Neural progenitor cell (in vitro differentiated cells): ENCODE data around the gene KRT40. TPM values are rescaled to one million over a fixed set of nuclear protein-coding genes. Genes with fewer than 3 reads are reported as not detected.
A peak's percentile ranks its signal among the peaks of the same experiment; 100 is the strongest.

Experiments used
- DNase-seq: peaks from one replicate; pipeline ENCODE4 v3.0.0-alpha.2; 2016; ENCODE audit warnings: low spot score
- H2AFZ ChIP-seq: fragments of 200-600 bp; sonication (generic); replicated peaks from 2 replicates; pipeline ENCODE4 v1.6.1; 2016; ENCODE audit warnings: antibody characterized with exemption
- H3F3A ChIP-seq: fragments of 200-600 bp; sonication (generic); 2 replicates; pipeline ENCODE4 v1.6.1; 2016; ENCODE audit warnings: antibody characterized with exemption, low read depth
- H3K27ac ChIP-seq: fragments of 200-600 bp; sonication (generic); 2 replicates; pipeline ENCODE4 v1.5.1; 2016; ENCODE audit warnings: mild to moderate bottlenecking
- H3K27me3 ChIP-seq: fragments of 200-600 bp; sonication (generic); 2 replicates; pipeline ENCODE4 v1.6.1; 2016; ENCODE audit warnings: mild to moderate bottlenecking, moderate library complexity
- H3K36me3 ChIP-seq: fragments of 200-600 bp; sonication (generic); 2 replicates; pipeline ENCODE4 v1.5.1; 2016
- H3K4me1 ChIP-seq: fragments of 200-600 bp; sonication (generic); 2 replicates; pipeline ENCODE4 v1.6.1; 2016; ENCODE audit warnings: mixed run types
- H3K4me2 ChIP-seq: fragments of 200-600 bp; sonication (generic); 2 replicates; pipeline ENCODE4 v1.6.1; 2016
- H3K4me3 ChIP-seq: fragments of 200-600 bp; sonication (generic); 2 replicates; pipeline ENCODE4 v1.5.1; 2016
- H3K79me2 ChIP-seq: fragments of 200-600 bp; sonication (generic); 2 replicates; pipeline ENCODE4 v1.6.1; 2016; ENCODE audit warnings: low read depth
- H3K9ac ChIP-seq: fragments of 200-600 bp; sonication (generic); 2 replicates; pipeline ENCODE4 v1.6.1; 2016
- H3K9me3 ChIP-seq: fragments of 200-600 bp; sonication (generic); 2 replicates; pipeline ENCODE4 v1.5.1; 2016; ENCODE audit warnings: low read depth
- H4K20me1 ChIP-seq: fragments of 200-600 bp; sonication (generic); 2 replicates; pipeline ENCODE4 v1.6.1; 2016; ENCODE audit warnings: low read depth
- H3K27ac Mint-ChIP-seq: 3 replicates; pipeline ENCODE4 v1.8.0; 2021; ENCODE audit warnings: mixed read lengths
- H3K27me3 Mint-ChIP-seq: 2 replicates; pipeline ENCODE4 v1.8.0; 2022; ENCODE audit warnings: low read depth, mild to moderate bottlenecking, inconsistent platforms, moderate library complexity, mixed read lengths; ENCODE audit not compliant: insufficient read depth
- H3K36me3 Mint-ChIP-seq: 3 replicates; pipeline ENCODE4 v1.8.0; 2021; ENCODE audit warnings: mixed read lengths
- H3K4me1 Mint-ChIP-seq: 3 replicates; pipeline ENCODE4 v1.8.0; 2021; ENCODE audit warnings: mixed read lengths
- H3K4me3 Mint-ChIP-seq: 3 replicates; pipeline ENCODE4 v1.8.0; 2021; ENCODE audit warnings: mild to moderate bottlenecking, moderate library complexity, mixed read lengths
- H3K9me3 Mint-ChIP-seq: 3 replicates; pipeline ENCODE4 v1.8.0; 2020; ENCODE audit warnings: mixed read lengths
- EZH2 ChIP-seq: fragments of 200-600 bp; sonication (generic); IDR thresholded peaks from 2 replicates; pipeline ENCODE4 v1.6.1; 2017; ENCODE audit warnings: antibody characterized with exemption, mild to moderate bottlenecking, moderate library complexity
- EZH2phosphoT487 ChIP-seq: fragments of 200-600 bp; sonication (generic); IDR thresholded peaks from 2 replicates; pipeline ENCODE4 v1.6.1; 2017; ENCODE audit warnings: antibody characterized with exemption
- total RNA-seq: library from RNA; depleted of rRNA; stranded (reverse); fragments of >200 nt; gene quantifications from 2 replicates; pipeline ENCODE4 v1.2.3, GENCODE V29; 2015; ENCODE audit warnings: low replicate concordance
- TF ChIP-seq, protein P1 (sequence below): fragments of 200-600 bp; sonication (generic); IDR thresholded peaks from 2 replicates; pipeline ENCODE4 v1.5.1; 2017; ENCODE audit warnings: antibody characterized with exemption, mild to moderate bottlenecking

Gene KRT40
- total RNA-seq, 1 donor from 2014 or later, result not detected

DNA sequence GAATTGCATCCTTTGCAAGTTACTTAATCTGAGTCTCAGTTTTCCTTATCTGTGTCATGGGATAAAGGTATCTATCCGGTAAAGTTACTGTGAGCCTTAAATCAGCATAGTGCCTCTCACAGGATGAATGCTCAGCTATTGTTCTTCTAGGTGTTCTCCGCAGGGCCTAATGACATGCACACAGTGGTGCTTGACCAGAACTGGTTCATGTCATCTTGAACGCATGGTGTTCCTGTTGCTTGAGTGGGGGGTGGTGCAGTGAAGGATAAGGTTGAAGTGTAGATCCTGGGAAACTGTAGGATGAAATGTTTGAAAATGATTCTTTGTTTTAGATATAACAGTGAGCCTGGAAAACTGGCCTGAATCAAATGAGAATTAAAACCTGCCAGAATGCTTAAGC lies 4.0 kb downstream of the KRT40 start:
- H3K79me2 ChIP-seq, result no peaks in the 10 kb centered on the region
- Mint-ChIP-seq H3K9me3 (no peaks in the 10 kb centered on the region), H3K27ac (no peak overlapping the region), H3K4me1 (peaks cover 15% of the 10 kb centered on the region), H3K27me3 (no peaks in the 10 kb centered on the region), H3K36me3 (no peaks in the 10 kb centered on the region), H3K4me3 (no peak overlapping the region)
- no peaks in the 10 kb centered on the region for H3K9me3 ChIP-seq
- H3K4me1 ChIP-seq, result no peaks in the 10 kb centered on the region
- no peak overlapping the region for H3K27ac ChIP-seq
- no peak for DNase-seq
- no peak overlapping the region for H2AFZ ChIP-seq
- no peak for TF ChIP-seq EZH2
- TF ChIP-seq, protein P1, sequence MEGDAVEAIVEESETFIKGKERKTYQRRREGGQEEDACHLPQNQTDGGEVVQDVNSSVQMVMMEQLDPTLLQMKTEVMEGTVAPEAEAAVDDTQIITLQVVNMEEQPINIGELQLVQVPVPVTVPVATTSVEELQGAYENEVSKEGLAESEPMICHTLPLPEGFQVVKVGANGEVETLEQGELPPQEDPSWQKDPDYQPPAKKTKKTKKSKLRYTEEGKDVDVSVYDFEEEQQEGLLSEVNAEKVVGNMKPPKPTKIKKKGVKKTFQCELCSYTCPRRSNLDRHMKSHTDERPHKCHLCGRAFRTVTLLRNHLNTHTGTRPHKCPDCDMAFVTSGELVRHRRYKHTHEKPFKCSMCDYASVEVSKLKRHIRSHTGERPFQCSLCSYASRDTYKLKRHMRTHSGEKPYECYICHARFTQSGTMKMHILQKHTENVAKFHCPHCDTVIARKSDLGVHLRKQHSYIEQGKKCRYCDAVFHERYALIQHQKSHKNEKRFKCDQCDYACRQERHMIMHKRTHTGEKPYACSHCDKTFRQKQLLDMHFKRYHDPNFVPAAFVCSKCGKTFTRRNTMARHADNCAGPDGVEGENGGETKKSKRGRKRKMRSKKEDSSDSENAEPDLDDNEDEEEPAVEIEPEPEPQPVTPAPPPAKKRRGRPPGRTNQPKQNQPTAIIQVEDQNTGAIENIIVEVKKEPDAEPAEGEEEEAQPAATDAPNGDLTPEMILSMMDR, result no peak
- TF ChIP-seq EZH2phosphoT487, result no peak
- H3K4me2 ChIP-seq, result no peak overlapping the region
- H4K20me1 ChIP-seq, result no peaks in the 10 kb centered on the region
- H3K27me3 ChIP-seq, result no peaks in the 10 kb centered on the region
- H3K4me3 ChIP-seq, result no peak overlapping the region
- H3F3A ChIP-seq, result no peaks in the 10 kb centered on the region
- no peaks in the 10 kb centered on the region for H3K36me3 ChIP-seq
- no peak overlapping the region for H3K9ac ChIP-seq

DNA sequence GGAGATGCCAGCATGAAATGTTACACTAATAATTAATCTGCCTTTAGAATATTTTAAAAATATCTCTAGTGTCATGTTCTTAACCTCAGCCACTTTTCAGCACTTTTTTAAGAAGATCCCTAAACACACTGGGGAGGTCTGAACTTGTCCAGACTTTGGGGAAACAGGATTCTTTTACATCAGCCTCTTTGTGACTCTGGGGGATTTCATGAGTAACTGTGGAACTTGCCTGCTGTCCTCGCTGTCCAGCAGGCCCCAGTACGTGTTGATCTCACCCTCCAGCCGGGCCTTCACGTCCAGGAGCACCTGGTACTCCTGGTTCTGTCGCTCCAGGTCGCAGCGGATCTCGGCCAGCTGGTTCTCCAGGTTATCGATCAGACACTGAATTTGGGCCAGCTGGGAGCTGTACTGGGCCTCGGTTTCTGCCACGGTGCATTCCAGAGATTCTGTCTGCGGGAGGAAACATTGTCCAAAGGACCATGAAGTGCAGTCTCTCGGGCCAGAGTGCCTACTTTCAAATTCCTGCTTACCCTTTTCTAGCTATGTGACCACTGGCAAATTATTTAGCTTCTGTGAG lies 5.5 kb downstream of the KRT40 start:
- Histone ChIP-seq H3F3A (no peaks in the 10 kb centered on the region), H3K4me1 (no peaks in the 10 kb centered on the region), H3K4me2 (no peak overlapping the region), H3K4me3 (no peak overlapping the region), H4K20me1 (no peaks in the 10 kb centered on the region), H3K27me3 (no peaks in the 10 kb centered on the region), H3K9me3 (no peaks in the 10 kb centered on the region), H3K36me3 (no peaks in the 10 kb centered on the region), H2AFZ (peak overlapping the region; percentile 36), H3K79me2 (no peaks in the 10 kb centered on the region), H3K27ac (no peak overlapping the region), H3K9ac (no peak overlapping the region)
- no peak overlapping the region for H3K27ac Mint-ChIP-seq
- peaks cover 15% of the 10 kb centered on the region for H3K4me1 Mint-ChIP-seq
- no peak overlapping the region for H3K4me3 Mint-ChIP-seq
- TF ChIP-seq EZH2, result no peak
- TF ChIP-seq EZH2phosphoT487, result no peak
- TF ChIP-seq, protein P1, result no peak
- no peaks in the 10 kb centered on the region for H3K27me3 Mint-ChIP-seq
- DNase-seq, result no peak
- no peaks in the 10 kb centered on the region for H3K36me3 Mint-ChIP-seq
- no peaks in the 10 kb centered on the region for H3K9me3 Mint-ChIP-seq

DNA sequence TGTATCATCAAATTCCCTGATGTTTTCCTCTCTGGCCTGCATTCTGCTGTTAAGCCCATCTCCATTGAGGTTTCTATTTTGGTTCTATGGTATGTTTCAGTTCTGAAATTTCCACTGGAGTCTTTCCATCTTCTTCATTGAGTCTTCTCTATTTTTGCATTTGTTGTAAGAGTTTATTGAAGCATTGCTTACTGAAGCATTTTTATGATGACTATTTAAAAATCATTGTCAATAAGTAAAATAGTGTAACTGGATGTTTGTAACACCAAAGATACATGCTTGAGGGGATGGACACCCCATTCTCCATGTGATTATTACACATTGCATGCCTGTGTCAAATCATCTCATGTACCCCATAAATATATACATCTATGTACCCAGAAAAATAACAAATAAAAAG lies 8.6 kb downstream of the KRT40 start:
- Histone ChIP-seq H3K4me1 (no peaks in the 10 kb centered on the region), H4K20me1 (no peaks in the 10 kb centered on the region), H3K27me3 (no peaks in the 10 kb centered on the region), H3K9me3 (peaks cover 4% of the 10 kb centered on the region), H3K36me3 (no peaks in the 10 kb centered on the region), H3F3A (no peaks in the 10 kb centered on the region), H3K27ac (no peak overlapping the region), H2AFZ (no peak overlapping the region), H3K9ac (no peak overlapping the region), H3K79me2 (no peaks in the 10 kb centered on the region), H3K4me2 (no peak overlapping the region), H3K4me3 (no peak overlapping the region)
- TF ChIP-seq, protein P1, result no peak
- TF ChIP-seq EZH2 (no peak), EZH2phosphoT487 (no peak)
- Mint-ChIP-seq H3K4me1 (peaks cover 9% of the 10 kb centered on the region), H3K27ac (no peak overlapping the region), H3K4me3 (no peak overlapping the region), H3K9me3 (no peaks in the 10 kb centered on the region), H3K27me3 (no peaks in the 10 kb centered on the region), H3K36me3 (no peaks in the 10 kb centered on the region)
- DNase-seq, result no peak
